HG03571 (cell line): ENCODE measurements around the gene FAM120A.
"Not testable (repeated sequence)": the region's sequence is repeated elsewhere in the genome, so short reads cannot be mapped to it uniquely, and the experiment has no call there.

Experiments used
- ATAC-seq: cut with Tn5 transposase; IDR thresholded peaks from one replicate; pipeline ENCODE4 v1.9.1; 2021; ENCODE audit not compliant: unreplicated experiment

The FAM120A gene

GRCh38 chr9:93505541-93506132 is 54.2 kb downstream of the FAM120A start:
- ATAC-seq = no peak

GRCh38 chr9:93507768-93508167 is 56.3 kb downstream of the FAM120A start:
- no peak for ATAC-seq

- ATAC-seq = no peak
Measured at GRCh38 chr9:93508207-93508606, 56.7 kb downstream of the FAM120A start.

- ATAC-seq = no peak
Measured at GRCh38 chr9:93509084-93509483, 57.6 kb downstream of the FAM120A start.

GRCh38 chr9:93510041-93510440 is 58.6 kb downstream of the FAM120A start:
- no peak for ATAC-seq

GRCh38 chr9:93511228-93511627 is 59.7 kb downstream of the FAM120A start:
- not testable (repeated sequence) for ATAC-seq

GRCh38 chr9:93512170-93512812 is 60.8 kb downstream of the FAM120A start:
- not testable (repeated sequence) for ATAC-seq

- no peak for ATAC-seq
Measured at GRCh38 chr9:93513606-93514005, 62.1 kb downstream of the FAM120A start.

- ATAC-seq = no peak
Measured at GRCh38 chr9:93517331-93517730, 65.8 kb downstream of the FAM120A start.

- no peak for ATAC-seq
Measured at GRCh38 chr9:93520523-93520922, 69.0 kb downstream of the FAM120A start.

GRCh38 chr9:93522736-93523135 is 71.3 kb downstream of the FAM120A start:
- no peak for ATAC-seq

GRCh38 chr9:93523518-93524144 is 72.1 kb downstream of the FAM120A start:
- no peak for ATAC-seq

- no peak for ATAC-seq
Measured at GRCh38 chr9:93525476-93525875, 74.0 kb downstream of the FAM120A start.

- no peak for ATAC-seq
Measured at GRCh38 chr9:93531374-93531773, 79.9 kb downstream of the FAM120A start.

GRCh38 chr9:93532141-93532540 is 80.7 kb downstream of the FAM120A start:
- no peak for ATAC-seq

GRCh38 chr9:93533863-93534262 is 82.4 kb downstream of the FAM120A start:
- no peak for ATAC-seq

GRCh38 chr9:93536167-93536566 is 84.7 kb downstream of the FAM120A start:
- ATAC-seq = no peak

- no peak for ATAC-seq
Measured at GRCh38 chr9:93536874-93537273, 85.4 kb downstream of the FAM120A start.

- ATAC-seq = no peak
Measured at GRCh38 chr9:93540305-93540704, 88.8 kb downstream of the FAM120A start.

- ATAC-seq = no peak
Measured at GRCh38 chr9:93541005-93541404, 89.5 kb downstream of the FAM120A start.

GRCh38 chr9:93541581-93542349 is 90.3 kb downstream of the FAM120A start:
- ATAC-seq = no peak

- no peak for ATAC-seq
Measured at GRCh38 chr9:93543117-93543516, 91.6 kb downstream of the FAM120A start.
